Measurements from ENCODE around the gene NTHL1. TPM values are rescaled to one million over a fixed set of nuclear protein-coding genes. Genes with fewer than 3 reads are reported as not detected.

NTHL1 gene
- total and polyA plus RNA-seq, 9 of the 15 experiments (the other 6 are each of a cell fraction or from before 2014, with no cell fraction given) = 1.1 to 58.8 (median 17.6) TPM

DNA sequence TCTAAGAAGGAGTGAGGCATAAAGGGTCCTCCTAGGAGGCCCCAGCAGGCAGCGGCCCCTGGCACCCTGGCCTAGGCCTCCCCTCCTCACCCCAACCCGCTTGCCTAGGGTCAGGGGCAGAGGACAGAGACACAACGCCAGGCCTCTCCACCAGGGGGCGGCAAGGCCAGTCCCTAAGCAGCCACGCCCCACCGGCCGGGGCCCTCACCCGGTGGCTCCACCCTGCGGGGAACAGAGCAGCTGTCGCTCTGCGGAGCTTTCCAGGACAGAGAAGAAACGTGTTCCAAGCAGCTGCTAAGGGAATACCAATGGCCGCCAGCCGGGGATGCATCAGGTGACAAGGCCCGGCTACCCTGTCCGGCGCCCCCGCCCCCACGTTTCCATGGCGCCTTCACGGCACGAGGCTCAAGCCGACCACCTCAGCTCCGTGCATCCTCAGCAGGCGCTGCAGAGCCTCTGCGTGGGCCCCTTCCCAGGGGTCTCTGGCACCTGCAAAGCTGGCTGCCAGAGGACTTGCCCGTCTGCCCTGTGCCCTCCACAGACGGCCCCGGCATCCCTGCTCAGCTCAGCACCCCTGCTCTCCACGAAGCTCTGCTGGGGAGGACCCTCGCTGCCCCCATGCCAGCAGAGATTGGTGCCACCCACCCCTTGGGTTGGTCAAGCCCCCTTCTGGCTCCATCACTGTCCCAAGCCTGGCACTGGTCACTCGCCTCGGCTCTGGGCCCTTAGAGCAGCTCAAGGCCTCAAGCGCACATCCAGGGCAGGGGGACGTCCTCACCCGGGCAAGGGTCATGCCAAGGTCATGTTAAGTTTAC lies 43.6 kb downstream of the NTHL1 start (continued):
- TF ChIP-seq MEF2A (IDR thresholded peaks at IDR 0.05; ENCODE audit: control insufficient read depth, low read depth, low read length) = no peak
- TF ChIP-seq SREBF1 (IDR thresholded peaks at IDR 0.05; ENCODE audit: borderline replicate concordance, low read depth, low read length) = peak; percentile 80
- TF ChIP-seq, protein P1, sequence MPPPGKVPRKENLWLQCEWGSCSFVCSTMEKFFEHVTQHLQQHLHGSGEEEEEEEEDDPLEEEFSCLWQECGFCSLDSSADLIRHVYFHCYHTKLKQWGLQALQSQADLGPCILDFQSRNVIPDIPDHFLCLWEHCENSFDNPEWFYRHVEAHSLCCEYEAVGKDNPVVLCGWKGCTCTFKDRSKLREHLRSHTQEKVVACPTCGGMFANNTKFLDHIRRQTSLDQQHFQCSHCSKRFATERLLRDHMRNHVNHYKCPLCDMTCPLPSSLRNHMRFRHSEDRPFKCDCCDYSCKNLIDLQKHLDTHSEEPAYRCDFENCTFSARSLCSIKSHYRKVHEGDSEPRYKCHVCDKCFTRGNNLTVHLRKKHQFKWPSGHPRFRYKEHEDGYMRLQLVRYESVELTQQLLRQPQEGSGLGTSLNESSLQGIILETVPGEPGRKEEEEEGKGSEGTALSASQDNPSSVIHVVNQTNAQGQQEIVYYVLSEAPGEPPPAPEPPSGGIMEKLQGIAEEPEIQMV (tag; conservative IDR thresholded peaks at IDR 0.05; ENCODE audit: low read depth) = no peak
- no peak for TF ChIP-seq ZNF830 (CRISPR knock-in tag; IDR thresholded peaks at IDR 0.05)
- no peak for TF ChIP-seq POLR3A (IDR thresholded peaks at IDR 0.05; ENCODE audit: borderline replicate concordance, extremely low read depth, insufficient read depth, insufficient read length)
- peak; percentile 57; the same call in 1 of the 2 replicates for TF ChIP-seq STAG1 (CRISPR knock-in tag; IDR thresholded peaks at IDR 0.05; ENCODE audit: borderline replicate concordance)
- no peak for TF ChIP-seq POLR2AphosphoS2 (IDR thresholded peaks at IDR 0.05; ENCODE audit: low read length)
- no peak for TF ChIP-seq NR1H2 (CRISPR knock-in tag; IDR thresholded peaks at IDR 0.05)
- TF ChIP-seq, protein P2, sequence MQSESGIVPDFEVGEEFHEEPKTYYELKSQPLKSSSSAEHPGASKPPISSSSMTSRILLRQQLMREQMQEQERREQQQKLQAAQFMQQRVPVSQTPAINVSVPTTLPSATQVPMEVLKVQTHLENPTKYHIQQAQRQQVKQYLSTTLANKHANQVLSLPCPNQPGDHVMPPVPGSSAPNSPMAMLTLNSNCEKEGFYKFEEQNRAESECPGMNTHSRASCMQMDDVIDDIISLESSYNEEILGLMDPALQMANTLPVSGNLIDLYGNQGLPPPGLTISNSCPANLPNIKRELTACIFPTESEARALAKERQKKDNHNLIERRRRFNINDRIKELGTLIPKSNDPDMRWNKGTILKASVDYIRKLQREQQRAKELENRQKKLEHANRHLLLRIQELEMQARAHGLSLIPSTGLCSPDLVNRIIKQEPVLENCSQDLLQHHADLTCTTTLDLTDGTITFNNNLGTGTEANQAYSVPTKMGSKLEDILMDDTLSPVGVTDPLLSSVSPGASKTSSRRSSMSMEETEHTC (IDR thresholded peaks at IDR 0.05) = no peak
- no peak for TF ChIP-seq NFE2L1 (tag; IDR thresholded peaks at IDR 0.05; ENCODE audit: borderline replicate concordance, low read depth)
- TF ChIP-seq, protein P3, sequence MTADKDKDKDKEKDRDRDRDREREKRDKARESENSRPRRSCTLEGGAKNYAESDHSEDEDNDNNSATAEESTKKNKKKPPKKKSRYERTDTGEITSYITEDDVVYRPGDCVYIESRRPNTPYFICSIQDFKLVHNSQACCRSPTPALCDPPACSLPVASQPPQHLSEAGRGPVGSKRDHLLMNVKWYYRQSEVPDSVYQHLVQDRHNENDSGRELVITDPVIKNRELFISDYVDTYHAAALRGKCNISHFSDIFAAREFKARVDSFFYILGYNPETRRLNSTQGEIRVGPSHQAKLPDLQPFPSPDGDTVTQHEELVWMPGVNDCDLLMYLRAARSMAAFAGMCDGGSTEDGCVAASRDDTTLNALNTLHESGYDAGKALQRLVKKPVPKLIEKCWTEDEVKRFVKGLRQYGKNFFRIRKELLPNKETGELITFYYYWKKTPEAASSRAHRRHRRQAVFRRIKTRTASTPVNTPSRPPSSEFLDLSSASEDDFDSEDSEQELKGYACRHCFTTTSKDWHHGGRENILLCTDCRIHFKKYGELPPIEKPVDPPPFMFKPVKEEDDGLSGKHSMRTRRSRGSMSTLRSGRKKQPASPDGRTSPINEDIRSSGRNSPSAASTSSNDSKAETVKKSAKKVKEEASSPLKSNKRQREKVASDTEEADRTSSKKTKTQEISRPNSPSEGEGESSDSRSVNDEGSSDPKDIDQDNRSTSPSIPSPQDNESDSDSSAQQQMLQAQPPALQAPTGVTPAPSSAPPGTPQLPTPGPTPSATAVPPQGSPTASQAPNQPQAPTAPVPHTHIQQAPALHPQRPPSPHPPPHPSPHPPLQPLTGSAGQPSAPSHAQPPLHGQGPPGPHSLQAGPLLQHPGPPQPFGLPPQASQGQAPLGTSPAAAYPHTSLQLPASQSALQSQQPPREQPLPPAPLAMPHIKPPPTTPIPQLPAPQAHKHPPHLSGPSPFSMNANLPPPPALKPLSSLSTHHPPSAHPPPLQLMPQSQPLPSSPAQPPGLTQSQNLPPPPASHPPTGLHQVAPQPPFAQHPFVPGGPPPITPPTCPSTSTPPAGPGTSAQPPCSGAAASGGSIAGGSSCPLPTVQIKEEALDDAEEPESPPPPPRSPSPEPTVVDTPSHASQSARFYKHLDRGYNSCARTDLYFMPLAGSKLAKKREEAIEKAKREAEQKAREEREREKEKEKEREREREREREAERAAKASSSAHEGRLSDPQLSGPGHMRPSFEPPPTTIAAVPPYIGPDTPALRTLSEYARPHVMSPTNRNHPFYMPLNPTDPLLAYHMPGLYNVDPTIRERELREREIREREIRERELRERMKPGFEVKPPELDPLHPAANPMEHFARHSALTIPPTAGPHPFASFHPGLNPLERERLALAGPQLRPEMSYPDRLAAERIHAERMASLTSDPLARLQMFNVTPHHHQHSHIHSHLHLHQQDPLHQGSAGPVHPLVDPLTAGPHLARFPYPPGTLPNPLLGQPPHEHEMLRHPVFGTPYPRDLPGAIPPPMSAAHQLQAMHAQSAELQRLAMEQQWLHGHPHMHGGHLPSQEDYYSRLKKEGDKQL (CRISPR knock-in tag; IDR thresholded peaks at IDR 0.05; ENCODE audit: borderline replicate concordance) = no peak
- no peak for TF ChIP-seq FOXA3 (CRISPR knock-in tag; conservative IDR thresholded peaks at IDR 0.05 in 1 of 2, IDR thresholded peaks at IDR 0.05 in 1 of 2)
- 0 out of 4 replicates have a peak, but pooled peaks of 1 of the 2 experiments have one; percentile 6 for TF ChIP-seq TRIM24 (IDR thresholded peaks at IDR 0.05)
- no peak for TF ChIP-seq CEBPB (tag; IDR thresholded peaks at IDR 0.05)
- peak; percentile 81 for TF ChIP-seq RB1 (IDR thresholded peaks at IDR 0.05; ENCODE audit: low read depth)
- no peak for TF ChIP-seq NUFIP1 (IDR thresholded peaks at IDR 0.05; ENCODE audit: partially characterized antibody)
- no peak for TF ChIP-seq BMI1 (IDR thresholded peaks at IDR 0.05; ENCODE audit: low read length)
- peak; percentile 91 to 97 for TF ChIP-seq SIN3A (IDR thresholded peaks at IDR 0.05; ENCODE audit: borderline replicate concordance in 2 of 2, control insufficient read depth in 1 of 2, low read depth in 2 of 2, low read length in 2 of 2)
- TF ChIP-seq ZNF444 (CRISPR knock-in tag; IDR thresholded peaks at IDR 0.05) = no peak
- no peak for TF ChIP-seq PHB2 (IDR thresholded peaks at IDR 0.05; ENCODE audit: low read depth)

Measured in K562 (cell line).